Activated CD4-positive, alpha-beta T cell treated with anti-CD3 and anti-CD28 coated beads for 48 hours (primary cell): ENCODE measurements around the gene KCNJ6.
A peak's percentile ranks its signal among the peaks of the same experiment; 100 is the strongest.

Experiments used
- DNase-seq: peaks from one replicate; pipeline ENCODE4 v3.0.0-alpha.2; 2020

Gene KCNJ6

GRCh38 chr21:37562920-37563640 is 353.2 kb downstream of the KCNJ6 start:
- peak; percentile 40 for DNase-seq

- no peak for DNase-seq
Measured at GRCh38 chr21:37561941-37562919, 354.0 kb downstream of the KCNJ6 start.

- DNase-seq = no peak
Measured at GRCh38 chr21:37561506-37561905, 354.8 kb downstream of the KCNJ6 start.

GRCh38 chr21:37560385-37560784 is 355.9 kb downstream of the KCNJ6 start:
- DNase-seq = no peak

- DNase-seq = no peak
Measured at GRCh38 chr21:37558676-37559211, 357.5 kb downstream of the KCNJ6 start.
